GM21825 (cell line): ENCODE measurements around the gene ABCA6.

Source experiments
- ATAC-seq: cut with Tn5 transposase; IDR thresholded peaks from one replicate; pipeline ENCODE4 v1.9.1; 2021; ENCODE audit warnings: mild to moderate bottlenecking, moderate library complexity; ENCODE audit not compliant: unreplicated experiment

Gene ABCA6

DNA sequence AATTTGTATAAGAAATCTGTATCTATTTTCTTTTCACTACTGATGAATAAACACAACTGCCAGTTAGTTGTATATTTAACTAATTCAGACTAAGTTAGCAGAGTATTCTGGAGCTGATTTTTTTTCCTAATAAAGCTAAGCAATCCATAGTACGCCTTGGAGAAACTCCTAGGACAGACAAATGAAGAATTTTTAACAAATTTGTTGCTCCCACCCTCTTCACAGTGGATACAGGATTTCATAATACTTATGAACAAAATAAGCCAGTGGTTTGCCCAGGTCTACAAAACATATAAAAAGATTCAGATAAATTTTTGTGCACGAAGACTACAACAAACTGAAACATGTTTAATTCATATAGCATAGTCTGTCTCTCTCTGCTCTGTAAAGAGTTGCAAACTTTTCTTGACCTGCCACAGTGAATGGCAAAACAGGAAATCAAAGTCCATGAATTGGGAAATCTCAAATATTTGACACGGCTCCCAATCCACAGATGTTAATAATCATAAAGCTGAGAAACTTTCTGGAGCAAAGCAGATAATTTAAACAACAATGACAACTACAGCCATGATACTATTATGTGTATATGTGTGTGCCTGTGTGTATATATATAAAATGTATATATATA, 594 bp upstream of the ABCA6 start:
- no peak for ATAC-seq

DNA sequence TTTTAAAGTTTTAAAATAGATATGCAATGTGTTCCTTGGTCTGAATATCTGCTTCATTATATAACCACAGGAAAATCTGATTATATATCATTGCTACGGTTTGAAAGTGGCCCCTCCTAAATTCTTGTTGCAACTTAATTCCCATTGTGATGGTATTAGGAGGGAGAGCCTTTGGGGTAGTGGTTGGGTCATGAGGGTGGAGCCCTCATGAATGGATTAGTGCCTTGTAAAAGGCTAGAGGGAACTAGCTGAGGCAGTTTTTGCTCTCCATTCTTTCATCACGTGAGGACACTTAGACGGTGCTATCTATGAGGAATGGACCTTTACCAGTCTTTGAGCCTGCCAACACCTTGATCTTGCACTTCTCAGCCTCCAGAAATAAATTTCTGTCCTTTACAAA, 7.6 kb downstream of the ABCA6 start:
- ATAC-seq, result no peak

DNA sequence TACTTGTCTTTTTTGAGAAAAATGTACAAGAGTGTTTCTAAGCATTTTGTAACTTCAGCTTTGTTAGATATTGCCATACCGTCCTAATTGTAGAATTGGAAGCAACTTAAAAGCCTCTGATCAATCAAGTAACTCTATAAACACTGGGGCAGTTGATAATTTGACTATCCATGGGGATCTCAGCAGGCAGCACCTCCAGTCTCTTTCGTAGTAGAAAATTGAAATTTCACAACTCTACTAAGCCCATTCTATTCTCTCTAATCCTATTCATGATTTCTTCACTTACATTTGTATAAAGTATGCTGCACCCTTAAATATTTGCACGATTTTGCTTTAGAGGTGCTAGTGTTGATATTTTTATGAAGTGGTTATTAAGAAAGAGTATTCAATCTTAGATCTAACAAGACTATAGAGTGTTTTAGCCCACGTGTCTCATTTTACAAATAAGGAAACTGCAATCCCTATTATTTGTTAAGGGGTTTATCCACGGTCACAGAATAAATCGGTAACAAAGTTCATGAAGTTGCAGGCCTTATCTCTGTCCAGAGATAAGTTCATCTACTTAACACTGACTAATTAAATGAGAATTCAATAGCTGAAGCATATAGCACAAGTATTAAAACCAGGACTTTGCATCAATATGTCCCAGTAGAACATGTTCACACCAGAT, 10.9 kb downstream of the ABCA6 start:
- ATAC-seq, result no peak

DNA sequence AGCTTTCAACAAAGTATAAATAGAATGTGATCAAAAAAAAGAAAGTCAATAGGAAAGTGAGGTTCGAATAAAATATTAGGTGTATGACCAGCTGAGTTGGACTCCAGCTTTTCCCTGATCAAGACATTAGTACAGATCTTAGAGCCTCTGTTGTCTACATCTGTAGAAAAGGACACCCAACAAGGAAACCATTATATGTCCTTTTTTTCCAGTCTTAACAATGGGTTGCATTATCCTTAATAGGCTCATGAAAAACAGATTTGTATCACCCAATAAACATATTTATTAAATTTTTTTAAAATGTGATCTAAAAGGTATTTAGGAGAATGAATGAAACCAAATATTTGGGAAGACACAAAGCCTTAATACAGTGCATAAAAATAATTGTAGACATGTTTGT, 18.1 kb downstream of the ABCA6 start:
- no peak for ATAC-seq

DNA sequence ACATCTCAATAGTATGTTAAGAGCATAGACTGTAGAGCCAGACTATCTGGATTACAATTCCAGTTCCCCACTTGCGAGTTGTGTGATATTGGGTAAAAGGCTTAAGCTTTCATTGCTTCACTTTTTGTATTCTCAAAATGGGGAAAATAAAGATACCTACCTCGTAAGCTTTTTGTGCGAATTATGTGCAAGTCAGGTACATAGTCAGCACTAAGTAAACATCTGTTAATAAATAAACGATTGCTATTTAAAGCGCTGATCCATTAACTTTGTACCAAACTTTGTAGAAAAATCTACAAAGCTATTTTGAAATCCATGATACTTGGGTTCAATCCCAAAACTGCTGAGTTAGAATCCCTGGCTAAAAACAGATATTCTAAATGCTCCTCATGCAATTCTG, 19.6 kb downstream of the ABCA6 start:
- ATAC-seq, result no peak

DNA sequence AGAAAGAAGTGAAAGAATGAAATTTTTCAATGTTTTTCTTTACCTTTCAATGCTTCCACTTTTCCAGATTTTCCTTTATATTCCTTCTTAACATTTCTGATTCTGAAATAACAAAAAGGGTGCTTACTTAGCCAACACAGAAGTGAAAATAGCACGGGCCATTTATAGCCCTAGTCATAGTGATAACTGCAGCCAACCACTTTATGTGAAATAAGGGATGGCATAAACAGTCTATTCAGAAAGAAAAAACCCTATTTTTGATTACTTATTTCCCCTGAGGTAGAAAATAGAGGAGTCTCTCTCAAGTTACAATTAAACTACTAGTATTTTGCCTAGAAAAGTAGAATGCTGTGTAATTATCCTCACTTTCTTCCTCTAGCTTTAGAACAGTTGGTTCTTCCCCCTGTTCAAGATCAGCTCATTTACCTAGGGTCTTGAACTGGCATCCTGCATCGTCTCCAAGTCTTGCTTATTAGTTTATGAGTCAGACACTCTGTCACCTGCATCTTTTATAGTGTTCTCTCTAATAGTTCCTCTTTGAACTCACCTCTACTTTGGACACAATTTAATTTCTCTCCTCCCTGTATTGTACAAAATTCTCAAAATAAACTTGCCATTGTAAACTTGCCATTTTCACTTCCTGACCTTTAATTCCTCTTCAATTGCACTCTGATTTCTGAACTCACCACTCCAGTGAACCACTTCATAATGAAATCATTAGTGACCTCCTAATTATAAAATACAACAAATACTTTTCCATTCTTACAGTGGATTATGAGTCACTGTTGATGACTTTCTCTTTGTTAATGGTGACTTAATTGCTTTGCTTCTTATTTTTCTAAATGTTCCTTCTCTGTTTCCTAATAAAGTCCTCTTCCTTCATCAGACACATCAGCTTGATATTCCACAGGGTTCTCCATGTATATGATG, 23.6 kb downstream of the ABCA6 start:
- ATAC-seq, result peak; percentile 36

DNA sequence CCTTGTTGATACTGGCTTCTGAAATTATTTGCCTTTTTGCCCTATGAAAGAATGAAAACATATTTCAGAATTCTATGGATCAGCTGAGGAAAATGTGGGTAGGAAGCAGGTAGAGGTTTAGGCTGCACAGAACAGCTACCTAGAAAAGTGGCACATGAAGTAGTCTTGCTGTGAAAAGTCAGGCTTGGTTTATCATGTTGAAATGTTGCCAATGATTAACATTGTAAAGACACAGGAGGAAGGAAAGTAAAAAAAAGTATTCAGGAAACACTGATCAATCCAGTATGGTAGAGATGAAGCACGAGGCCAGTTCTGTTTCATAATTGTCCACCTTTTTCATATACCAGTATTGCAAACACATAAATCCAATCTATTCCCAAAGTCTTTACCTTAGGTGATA, 29.9 kb downstream of the ABCA6 start:
- no peak for ATAC-seq

DNA sequence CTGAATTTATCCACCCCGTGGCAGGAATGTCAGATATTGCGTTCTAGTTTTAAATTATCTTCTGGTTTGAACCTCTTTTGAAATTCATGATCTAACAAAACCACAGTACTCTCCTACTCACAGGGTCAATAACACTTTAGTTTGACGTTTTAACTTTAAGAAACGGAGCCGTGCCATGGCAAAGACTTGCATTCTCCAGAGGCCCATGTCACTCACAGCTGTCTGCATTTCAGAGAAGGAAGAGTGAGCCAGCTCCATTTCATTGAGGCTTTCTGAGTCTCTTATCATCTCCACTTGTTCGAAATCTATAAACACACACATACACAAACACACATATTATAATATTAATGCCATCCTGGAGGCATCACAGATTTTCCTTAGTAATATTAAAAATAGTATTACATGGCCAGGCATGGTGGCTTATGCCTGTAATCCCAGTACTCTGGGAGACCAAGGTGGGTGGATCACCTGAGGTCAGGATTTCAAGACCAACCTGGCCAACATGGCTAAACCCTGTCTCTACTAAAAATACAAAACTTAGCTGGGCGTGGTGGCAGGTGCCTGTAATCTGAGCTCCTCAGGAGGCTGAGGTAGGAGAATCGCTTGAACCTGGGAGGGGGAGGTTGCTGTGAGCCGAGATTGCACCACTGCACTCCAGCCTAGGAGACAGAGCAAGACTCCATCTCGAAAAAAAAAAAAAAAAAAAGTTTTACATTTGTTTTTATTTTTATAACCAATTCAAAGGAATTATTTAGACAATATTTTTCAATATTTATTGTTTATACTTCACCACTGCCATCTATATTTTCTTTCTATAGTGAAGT, 35.6 kb downstream of the ABCA6 start:
- no peak for ATAC-seq

DNA sequence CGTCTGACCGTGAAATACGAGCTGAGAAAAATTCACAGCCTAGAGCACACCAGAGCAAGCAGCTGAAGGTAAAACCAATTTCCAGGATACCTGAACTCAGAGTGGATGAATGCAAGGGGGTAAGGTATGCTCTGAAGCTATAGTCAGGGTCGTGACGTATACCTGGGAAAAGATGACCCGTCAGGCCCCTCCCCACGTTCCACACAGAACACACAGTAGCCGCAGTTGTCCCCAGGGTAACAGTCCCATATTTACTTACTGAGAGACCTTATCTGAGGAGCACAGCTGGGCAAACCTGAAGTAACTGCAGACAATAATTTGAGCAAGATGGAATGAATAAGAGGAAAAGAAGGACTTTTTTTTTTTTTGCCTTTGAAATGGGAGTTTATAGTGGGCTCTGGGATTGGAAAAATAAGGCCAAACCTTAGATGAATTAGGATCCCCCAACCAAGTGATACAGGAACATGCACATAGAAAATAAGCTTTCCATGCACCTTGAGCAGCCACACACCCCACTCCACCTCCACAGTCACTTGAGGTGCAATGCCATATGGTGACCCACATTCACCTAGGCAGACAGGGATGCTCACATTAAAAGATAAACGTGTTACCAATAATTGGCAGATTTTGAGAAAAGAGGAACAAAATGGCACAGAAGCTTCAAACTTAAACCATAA, 38.0 kb downstream of the ABCA6 start:
- ATAC-seq, result no peak

DNA sequence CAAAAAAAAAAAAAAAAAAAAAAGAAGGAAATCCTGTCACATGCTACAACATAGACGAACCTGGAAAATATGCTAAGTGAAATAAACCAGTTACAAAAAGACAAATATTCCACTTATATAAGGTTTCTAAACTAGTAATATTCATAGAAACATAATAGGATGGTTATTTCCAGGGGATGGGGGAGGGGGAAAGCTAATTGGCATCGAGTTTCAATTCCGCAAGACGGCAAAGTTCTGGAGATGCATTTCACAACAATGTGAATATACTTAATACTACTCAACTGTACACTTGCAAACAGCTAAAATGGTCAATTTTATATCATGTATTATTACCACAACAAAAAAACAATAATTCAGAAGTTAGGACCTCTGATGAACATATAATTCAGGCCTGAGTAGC, 43.1 kb downstream of the ABCA6 start:
- no peak for ATAC-seq

DNA sequence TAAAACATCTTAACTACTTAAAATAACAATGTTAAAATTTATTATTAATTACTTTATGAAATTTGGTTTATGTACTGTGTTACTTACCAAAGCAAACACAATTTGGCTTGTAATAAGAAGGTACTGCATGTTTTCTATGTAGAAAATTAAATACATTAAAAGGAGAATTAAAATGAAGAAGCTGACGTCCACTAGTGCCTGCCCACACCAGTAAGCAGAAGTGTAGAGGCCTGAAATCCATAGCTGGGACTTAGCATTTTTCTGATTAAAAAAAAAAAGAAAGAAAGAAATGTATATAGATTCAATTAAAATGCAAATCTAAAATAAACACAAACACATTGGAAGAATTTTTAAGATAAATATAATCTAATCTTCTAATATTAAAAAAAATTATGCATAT, 45.2 kb downstream of the ABCA6 start:
- no peak for ATAC-seq

DNA sequence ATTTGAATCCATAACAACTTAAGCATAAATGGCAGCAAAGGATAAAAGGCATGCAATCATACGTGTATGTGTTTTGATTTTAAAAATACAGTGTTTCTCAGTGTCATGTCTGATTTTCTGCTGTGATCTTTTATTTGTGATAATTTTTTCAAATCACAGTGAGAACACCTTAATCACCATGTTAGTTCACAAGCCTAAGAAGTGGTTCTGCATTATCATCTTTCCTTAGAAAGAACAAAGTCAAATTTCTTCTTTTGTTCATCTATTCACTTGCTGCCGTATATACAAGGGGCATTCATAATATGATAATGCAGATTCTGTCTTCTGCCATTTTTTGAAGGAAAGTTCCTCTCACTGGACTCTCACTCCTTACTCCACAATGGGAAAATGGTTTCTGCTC, 47.7 kb downstream of the ABCA6 start:
- no peak for ATAC-seq

DNA sequence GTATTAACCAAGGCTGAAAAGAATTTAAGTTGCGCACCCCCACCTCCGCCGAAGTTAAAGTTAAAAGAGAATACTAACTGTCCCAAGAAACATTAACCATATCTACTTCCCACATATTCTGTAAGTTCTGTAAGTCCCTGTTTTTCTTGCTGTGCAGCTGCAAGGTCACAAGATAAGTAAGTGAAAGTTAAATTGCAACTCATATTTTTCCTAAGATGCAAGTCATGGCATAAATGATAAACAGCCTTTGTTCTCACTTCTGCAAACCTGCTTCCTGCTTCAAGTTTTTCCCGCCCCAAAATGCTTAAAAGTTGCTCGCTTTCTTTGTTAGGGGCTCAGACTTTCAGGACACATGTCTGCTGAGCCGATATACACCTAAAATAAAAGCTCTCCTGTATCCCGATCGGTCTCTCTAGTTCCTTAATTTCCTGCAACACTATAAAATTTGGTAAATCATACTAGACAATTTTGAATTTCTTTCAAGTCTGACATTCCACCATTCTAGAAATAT, 48.4 kb downstream of the ABCA6 start:
- ATAC-seq, result no peak

DNA sequence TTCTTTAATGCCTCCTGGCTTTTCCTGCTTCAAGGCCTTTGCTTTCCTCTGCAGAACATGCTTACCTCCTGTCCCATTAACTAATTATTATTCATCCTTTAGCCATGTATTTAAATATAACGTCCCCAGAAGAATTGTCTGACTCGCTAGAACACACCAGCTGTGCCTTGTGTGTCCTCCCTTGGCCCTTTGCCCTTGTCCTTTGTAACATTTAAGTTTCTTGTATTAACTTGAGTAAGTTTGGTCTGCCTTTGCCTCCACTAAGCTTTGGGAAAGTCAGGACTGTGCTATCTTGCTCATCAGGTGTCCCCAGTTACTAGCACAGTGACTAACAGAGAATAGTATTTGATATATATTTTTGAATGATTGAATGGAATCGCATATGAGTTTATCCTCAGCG, 51.3 kb downstream of the ABCA6 start:
- no peak for ATAC-seq

DNA sequence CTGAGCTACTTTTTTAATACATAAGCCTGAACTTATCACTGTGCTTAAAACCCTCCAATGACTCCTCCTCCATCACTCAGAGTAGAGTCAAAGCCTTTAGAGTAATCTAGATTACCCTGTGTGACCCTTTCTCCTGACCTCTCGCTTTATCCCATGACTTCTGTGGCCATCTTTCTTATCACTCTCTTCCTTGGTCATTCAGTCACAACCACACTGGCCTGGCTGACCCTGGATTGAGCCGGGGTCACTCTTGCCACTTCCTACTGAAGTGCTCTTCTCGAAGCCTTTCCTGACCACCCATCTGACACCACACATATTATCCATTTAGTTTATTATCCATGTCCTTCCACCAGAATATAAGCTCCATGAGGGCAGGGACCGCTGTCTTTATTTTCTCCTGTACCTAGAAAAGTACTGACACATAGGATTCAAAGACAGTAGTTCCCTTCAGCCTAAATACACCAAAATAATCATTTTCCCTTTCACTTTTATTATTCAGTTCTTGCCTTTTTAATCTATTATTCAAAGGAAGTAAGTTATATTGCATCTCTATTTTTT, 53.0 kb downstream of the ABCA6 start:
- no peak for ATAC-seq

DNA sequence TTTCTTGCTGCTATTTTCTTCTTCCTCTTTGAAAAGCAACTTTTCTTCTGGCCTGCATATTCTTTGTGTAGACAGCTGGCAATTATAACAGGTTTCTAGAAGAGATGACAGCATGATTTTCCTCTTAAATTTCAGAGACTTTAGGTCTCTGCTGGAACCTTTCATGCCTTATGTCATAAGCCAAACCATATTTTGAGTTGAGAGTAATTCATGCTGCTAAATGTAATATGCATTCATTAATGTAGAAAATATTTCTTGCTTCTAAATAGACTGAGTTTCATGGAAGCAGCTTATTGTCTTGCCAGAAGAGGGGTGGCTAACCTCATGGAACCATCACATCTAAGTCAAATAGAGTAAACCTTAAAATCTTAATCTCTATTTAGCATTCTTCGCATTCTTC, 55.1 kb downstream of the ABCA6 start:
- ATAC-seq, result no peak

DNA sequence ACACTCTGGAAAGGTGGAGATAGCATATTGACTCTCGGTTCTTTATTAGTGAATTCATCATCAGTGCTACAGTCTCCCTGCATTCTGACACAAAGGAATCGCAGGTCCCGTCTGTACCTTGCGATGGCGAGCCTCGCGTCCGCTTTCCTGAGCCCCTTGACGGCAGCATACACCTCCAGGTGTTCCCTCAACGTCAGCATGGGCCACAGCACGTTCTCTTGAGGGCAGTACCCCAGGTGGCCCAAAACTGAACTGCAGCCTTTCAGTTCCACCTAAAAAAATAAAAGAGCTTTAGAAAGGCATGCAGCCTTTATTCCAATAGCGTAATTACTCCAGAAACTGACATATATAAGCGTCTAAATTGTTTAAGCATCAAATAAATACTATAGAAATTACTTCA, 56.8 kb downstream of the ABCA6 start:
- ATAC-seq, result no peak

DNA sequence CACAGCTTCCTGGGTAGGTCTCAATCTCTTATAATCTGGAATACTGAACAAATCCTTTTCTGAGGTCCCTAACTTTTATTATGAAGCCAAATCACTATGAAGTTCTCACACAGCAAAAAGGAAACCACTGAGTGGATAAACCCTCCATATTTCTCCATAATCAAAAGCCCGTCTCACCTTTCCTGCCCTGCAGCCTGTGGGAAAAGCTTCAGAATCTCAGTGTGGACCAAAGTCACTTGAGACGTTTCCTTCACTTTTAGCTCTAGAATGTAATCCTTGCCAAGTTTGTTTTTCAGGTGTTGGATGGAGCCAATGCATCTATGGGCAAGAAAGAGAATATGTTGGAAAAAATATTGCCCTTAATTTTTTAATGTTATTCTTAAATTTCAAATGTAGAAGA, 59.0 kb downstream of the ABCA6 start:
- no peak for ATAC-seq

DNA sequence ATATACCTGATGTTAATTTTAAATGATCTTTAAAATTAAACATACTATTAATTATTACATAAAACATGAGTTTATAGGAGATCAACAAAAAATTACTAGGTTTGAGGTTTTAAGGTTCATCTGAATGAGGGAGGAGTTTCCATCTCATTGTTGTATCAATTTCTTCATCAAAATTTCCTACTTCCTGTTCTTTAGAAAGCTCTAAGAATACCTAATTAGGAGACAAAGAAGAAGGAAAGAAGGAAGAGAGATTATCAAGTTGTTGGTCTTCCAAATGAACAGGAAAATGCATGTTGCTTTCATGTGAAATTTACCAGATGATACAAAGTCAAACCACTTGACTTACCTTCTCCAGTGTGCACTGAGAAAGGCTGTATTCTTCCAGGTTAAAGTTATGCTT, 62.8 kb downstream of the ABCA6 start:
- no peak for ATAC-seq

DNA sequence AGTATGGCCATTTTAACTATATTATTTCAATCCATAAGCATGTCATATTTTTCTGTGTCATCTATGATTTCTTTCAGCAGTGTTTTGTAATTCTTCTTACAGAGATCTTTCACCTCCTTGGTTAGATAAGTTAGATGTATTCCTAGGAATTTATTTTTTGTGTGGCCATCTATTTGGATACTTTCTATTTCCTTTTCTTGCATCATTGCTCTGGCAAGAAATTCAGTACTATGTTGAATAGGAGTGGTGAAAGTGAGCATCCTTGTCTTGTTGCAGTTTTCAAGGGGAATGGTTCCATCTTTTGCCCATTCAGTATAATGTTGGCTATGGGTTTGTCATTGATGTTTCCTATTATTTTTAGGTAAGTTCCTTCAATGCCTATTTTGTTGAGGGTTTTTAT, 65.9 kb downstream of the ABCA6 start:
- ATAC-seq, result no peak
